Activated T-cell treated with anti-CD3 and anti-CD28 coated beads for 4 hours (primary cell): ENCODE data around the gene GTF3C1.
"Not testable (repeated sequence)": the region's sequence is repeated elsewhere in the genome, so short reads cannot be mapped to it uniquely, and the experiment has no call there.

ENCODE experiments used
- DNase-seq: peaks from one replicate; pipeline ENCODE4 v3.0.0-alpha.2; 2020

GTF3C1 gene

GRCh38 chr16:27437946-27438345, 111.8 kb downstream of the GTF3C1 start:
- DNase-seq = no peak

DNA sequence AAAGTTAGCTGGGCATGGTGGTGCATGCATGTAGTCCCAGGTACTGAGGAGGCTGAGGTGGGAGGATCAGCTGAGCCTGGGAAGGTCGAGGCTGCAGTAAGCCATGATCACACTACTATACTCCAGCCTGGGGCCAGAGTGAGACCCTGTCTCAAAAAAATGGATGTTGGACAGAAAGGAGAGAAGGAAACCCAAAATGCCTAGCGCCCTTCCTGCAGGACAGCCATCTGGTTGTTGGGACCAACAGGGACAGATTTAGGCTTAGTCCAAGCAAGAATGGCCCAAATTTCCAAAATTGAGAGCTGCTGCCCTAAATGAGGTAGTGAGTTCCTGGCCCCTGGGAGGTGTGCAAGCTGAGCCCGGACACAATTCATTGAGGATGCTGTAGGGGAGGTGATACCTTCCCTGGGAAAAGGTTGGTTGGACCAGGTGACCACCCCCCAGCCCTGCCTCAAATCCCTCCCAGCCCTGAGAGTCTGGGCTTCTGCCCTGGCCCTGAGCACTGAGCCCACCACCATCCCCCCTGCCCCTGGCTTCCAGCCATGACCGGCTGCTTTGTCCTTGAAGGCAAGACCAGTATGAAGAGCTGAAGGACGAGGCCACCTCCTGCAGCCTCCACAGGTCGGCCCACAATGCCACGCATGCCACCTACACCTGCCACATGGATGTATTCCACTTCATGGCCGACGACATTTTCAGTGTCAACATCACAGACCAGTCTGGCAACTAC, 112.6 kb downstream of the GTF3C1 start:
- no peak for DNase-seq

DNA sequence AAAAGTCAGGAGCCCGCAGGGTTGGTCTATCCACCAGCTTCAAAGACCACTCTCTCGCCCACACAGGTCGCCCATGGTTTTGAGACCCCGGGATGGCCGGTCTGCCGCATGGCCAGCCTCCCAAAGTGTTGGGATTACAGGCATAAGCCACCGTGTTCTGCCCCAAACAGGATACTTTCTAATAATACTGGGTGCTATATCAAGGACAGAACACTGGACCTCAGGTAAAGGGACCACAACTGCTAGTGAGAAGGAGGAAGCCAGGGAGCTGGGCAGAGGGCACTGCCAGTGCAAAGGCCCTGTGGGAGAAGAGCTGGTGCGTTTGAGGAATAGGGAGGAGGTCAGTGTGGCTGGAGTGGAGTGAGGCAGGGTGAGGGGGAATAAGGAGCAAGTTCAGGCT, 113.6 kb downstream of the GTF3C1 start:
- no peak for DNase-seq

DNA sequence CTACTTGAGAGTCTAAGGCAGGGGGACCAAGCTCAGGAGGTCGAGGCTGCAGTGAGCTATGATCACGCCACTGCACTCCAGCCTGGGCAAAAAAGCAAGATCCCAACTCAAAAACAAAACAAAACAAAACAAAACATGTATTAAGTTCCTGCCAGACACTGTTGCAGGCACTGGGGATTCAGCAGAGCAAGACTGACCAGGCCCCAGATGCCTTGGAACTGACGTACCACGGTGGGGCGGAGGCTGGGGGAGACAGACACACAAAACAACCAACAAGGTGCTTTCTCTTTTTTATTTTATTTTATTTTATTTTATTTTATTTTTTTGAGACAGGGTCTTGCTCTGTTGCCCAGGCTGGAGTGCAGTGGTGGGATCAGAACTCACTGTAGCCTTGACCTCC, 114.6 kb downstream of the GTF3C1 start:
- not testable (repeated sequence) for DNase-seq

DNA sequence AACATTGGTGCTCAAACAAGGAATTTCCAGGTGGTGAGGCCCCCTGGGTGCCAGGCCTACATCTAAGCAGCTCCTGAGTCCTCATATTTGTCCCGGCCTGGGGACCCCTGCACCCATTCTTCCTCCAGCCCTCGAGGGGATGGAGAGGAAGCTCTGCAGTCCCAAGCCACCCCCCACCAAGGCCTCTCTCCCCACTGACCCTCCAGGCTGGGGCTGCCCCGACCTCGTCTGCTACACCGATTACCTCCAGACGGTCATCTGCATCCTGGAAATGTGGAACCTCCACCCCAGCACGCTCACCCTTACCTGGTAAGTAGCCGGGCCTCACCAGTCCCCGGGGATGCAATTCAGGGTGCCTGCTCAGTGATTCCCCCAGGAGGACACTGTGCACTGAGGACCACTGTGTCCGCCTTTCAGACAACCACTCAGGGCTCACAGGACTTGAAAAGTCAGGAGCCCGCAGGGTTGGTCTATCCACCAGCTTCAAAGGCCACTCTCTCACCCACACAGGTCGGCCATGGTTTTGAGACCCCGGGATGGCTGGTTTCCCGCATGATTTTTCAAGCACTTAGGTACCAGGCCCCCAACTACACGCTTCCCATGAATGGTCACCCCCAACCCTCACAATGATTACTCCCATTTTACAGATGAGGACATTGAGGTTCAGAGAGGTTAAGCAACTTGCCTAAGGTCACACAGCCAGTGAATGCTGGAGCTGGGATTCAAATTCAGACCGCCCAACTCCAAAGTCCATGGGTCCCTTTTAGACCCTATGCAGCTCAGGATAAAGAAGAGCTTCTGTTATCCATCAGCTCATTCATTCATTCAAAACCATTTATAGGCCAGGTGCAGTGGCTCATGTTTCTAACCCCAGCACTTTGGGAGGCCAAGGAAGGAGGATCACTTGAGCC, 115.3 kb downstream of the GTF3C1 start:
- no peak for DNase-seq

DNA sequence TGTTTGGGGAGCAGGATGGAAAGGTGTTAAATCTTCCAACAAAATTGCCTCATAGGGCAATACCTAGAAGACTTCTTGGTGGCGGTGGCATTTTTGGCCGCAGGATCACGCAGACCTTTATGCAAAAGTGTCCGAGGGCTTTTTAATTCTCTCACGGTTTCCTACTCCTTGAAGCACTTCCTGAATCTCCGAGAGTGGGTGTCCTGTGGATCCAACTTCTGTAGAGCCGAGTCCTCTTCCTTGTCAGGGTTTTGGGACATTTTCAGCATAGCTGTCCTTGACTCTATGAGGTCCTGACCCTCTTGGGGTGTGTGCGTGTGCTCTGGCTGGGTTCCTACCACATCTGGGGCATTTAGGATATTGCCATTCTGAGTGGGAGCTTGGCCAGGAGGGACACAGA, 116.1 kb downstream of the GTF3C1 start:
- DNase-seq = no peak

DNA sequence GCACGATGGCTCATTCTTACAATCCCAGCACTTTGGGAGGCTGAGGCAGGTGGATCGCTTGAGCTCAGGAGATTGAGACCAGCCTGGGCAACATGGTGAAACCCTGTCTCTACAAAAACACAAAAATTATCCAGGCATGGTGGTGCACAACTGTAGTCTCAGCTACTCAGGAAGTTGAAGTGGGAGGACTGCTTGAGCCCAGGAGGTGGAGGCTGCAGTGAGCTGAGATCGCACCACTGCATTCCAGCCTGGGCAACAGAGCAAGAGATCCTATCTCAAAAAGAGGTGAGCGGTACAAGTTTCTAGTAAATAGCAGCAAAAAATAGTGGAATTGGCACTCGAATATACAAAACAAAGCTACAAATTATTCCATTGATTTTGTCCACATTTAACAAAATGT, 116.5 kb downstream of the GTF3C1 start:
- DNase-seq = not testable (repeated sequence)

DNA sequence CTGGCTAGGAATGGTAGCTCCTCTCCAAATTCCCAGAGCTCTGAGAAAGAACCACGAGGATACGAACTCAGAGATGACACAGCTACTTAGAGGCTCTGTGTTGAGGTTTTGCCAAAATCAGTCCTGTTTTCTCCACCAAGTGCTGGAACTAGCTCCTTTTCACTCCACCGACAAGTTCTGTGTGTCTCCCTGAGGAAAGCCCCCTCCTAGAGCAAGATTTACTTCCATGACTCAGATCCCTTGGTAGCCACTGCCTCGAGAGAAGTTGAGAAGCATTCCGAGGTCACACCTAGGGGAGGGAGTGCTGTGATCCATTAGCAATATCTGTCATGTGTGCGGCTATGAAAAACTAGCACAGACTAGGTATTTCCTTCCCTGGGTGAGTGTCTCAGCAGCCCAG, 117.2 kb downstream of the GTF3C1 start:
- DNase-seq = no peak

- no peak for DNase-seq
Observed at GRCh38 chr16:27431773-27432532, 117.8 kb downstream of the GTF3C1 start.

DNA sequence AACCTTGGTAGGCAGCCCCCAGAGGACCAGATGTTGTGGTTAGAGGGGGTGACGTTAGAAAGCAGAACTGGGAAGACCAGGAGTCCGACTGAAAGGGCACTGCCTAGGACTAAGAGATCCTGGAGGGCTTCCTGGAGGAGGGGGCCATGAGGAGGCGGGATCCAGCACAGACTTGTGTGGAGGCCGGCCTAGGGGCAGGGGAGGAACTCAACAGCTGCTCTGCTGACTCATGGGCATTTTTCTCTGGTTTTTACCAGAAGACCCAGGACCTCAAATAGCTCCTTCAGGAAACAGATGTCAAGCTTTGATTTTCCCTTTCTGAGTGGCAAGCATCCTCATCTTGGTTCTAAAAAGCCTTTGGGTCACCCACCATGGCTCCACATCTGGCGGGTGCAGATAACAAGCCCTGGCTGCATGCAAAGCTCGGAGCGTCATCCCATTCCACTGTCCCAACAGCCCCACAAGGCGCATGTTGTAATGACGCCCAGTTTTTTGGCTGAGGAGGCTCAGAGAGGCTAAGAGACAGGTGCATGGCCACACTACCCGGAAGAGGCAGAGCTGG, 118.7 kb downstream of the GTF3C1 start:
- no peak for DNase-seq

DNA sequence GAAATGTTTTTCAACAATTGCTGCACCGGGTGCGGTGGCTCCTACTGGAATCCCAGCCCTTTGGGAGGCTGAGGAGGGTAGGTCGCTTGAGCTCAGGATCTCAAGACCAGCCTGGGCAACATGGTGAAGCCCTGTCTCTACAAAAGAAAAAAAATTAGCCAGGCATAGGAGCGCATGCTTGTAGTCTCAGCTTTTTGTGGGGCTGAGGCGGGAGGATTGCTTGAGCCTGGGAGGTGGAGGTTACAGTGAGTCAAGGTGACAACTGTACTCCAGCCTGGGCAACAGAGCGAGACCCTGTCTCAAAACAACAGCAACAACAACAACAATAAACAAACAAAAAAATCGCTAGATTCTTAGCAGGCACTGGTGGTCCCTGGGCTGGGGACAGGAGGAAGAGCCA, 119.2 kb downstream of the GTF3C1 start:
- no peak for DNase-seq

DNA sequence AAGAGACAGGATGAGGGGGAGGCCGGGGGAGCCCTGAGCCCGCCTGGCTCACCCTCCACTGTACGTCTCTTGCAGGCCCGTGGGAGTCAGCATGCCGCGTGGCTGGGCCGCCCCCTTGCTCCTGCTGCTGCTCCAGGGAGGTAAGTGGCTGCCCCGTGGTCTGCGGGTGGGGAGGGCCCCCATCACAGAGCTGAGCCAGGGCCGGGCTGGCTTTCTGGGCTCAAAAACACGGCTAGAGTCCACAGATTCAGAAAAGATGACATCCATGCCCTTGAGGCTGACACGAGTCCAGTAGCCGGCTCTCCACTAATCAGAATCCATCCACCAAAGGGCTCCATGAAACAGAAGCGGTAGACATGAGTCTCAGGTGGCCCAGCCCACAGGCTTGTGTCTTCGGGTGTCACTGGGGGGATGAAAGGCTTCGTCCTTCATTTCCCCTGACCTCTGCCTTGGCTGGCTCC, 119.7 kb downstream of the GTF3C1 start:
- DNase-seq = no peak

DNA sequence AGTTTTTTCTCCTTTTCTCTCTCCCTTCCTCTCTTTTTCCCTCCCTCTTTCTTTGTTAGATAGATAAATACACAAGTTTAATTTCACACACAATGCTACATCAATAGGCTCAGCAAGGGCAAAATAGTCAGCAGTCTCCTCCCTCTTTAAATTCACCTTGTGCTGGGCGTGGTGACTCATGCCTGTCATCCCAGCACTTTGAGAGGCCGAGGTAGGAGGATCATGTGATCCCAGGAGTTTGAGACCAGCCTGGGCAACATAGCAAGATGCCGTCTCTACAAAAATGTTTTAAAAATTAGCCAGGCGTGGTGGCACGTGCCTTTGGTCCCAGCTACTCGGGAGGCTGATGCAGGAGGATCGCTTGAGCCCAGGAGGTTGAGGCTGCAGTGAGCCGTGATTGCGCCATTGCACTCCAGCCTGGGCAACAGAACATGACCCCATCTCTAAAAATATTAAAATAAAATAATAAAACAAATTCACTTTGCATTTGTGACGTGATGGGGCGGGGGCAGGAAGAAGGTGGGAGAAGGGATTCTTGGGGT, 120.3 kb downstream of the GTF3C1 start:
- no peak for DNase-seq

- DNase-seq = no peak
Observed at GRCh38 chr16:27428026-27428785, 121.5 kb downstream of the GTF3C1 start.

DNA sequence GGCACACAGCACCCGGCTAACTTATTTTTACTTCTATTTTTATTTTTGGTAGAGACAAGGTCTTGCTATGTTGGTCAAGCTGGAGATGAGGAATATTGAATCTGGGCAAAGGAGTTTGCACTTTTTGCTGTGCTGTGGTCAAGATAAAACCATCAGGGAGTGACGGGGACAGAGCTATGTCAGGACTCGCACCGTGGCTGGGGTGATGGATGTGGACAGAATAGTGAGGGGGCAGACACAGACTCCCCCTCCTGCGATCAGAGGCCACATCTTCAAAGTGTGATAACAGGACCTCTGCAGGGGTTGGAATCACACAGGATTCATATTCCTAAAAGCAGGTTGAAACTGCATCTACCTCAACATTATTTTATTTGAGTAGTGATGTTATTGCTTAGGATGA, 122.2 kb downstream of the GTF3C1 start:
- no peak for DNase-seq

GRCh38 chr16:27426423-27427408, 123.0 kb downstream of the GTF3C1 start:
- peak; percentile 70 for DNase-seq

DNA sequence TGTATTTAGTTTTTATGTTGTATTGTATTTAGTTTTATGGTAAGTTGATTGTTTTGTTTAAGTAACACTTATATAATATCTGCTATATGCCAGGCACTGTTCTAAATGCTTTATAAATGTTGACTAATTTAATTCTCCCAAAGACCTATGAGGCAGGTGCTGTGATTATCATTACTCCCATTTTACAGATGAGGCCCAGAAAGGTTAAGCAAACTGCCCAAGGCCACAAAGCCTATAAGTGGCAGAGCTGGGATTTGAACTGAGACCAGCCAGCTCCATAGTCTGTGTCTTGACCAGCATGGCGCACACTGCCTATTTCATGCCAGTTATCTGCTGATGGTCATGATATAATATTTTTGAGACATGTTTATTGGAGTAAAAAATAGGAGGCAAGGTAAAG, 123.8 kb downstream of the GTF3C1 start:
- no peak for DNase-seq

- no peak for DNase-seq
Observed at GRCh38 chr16:27424772-27425498, 124.8 kb downstream of the GTF3C1 start.

- DNase-seq = no peak
Observed at GRCh38 chr16:27421961-27422740, 127.6 kb downstream of the GTF3C1 start.
